ENCODE measurements around the gene FLYWCH1. TPM values are rescaled to one million over a fixed set of nuclear protein-coding genes. Genes with fewer than 3 reads are reported as not detected.
A peak's percentile ranks its signal among the peaks of the same experiment; 100 is the strongest.

Gene FLYWCH1
- total RNA-seq, 2 experiments from 2014 or later = 26.1 to 61.9 TPM

GRCh38 chr16:2933136-2933535 is 21.4 kb downstream of the FLYWCH1 start:
- Histone ChIP-seq H3K9me2 (ENCODE audit: insufficient read depth, low read length) (no peaks in the 10 kb centered on the region), H2AFZ (ENCODE audit: low read length) (no peak overlapping the region), H3K9me3 (ENCODE audit: low read length) (no peaks in the 10 kb centered on the region), H3K27ac (ENCODE audit: low read depth, low read length, poor library complexity, severe bottlenecking) (no peak overlapping the region), H3K4me3 (ENCODE audit: low read depth, low read length, poor library complexity, severe bottlenecking) (no peak overlapping the region), H3K4me1 (ENCODE audit: insufficient read depth, low read length, poor library complexity, severe bottlenecking) (no peaks in the 10 kb centered on the region), H4K20me1 (ENCODE audit: insufficient read depth, low read length) (no peaks in the 10 kb centered on the region), H3K79me2 (ENCODE audit: insufficient read depth, low read depth, low read length) (no peaks in the 10 kb centered on the region), H3K4me2 (ENCODE audit: low read length) (no peak overlapping the region), H3K36me3 (ENCODE audit: insufficient read depth, low read length) (peaks cover 3% of the 10 kb centered on the region; the same call in 1 of the 2 replicates)
- intact Hi-C loops (cut with micrococcal nuclease; ENCODE audit: unreplicated experiment) = no loop called here
- TF ChIP-seq EZH2phosphoT487 (IDR thresholded peaks at IDR 0.05; ENCODE audit: borderline replicate concordance, low read depth, low read length) (no peak), CTCF (conservative IDR thresholded peaks at IDR 0.05; ENCODE audit: low read length) (no peak)
- CTCF ChIA-PET (ENCODE audit: unreplicated experiment) = no interaction called here
- BruUV-seq (replicated peaks) = no TSS peak
- DNase-seq (ENCODE audit: low spot score) = no peak
- POLR2A ChIA-PET = interaction anchor here (0.6 kb wide), 1 partner anchor 16 kb away, joined by 3 read pairs; no protein-coding TSS in a partner anchor

- Histone ChIP-seq H3K79me2 (ENCODE audit: insufficient read depth, low read depth, low read length) (no peaks in the 10 kb centered on the region), H4K20me1 (ENCODE audit: insufficient read depth, low read length) (no peaks in the 10 kb centered on the region), H3K9me3 (ENCODE audit: low read length) (no peaks in the 10 kb centered on the region), H3K4me3 (ENCODE audit: low read depth, low read length, poor library complexity, severe bottlenecking) (no peak overlapping the region), H3K36me3 (ENCODE audit: insufficient read depth, low read length) (peaks cover 6% of the 10 kb centered on the region; the same call in 1 of the 2 replicates), H3K4me1 (ENCODE audit: insufficient read depth, low read length, poor library complexity, severe bottlenecking) (no peaks in the 10 kb centered on the region), H2AFZ (ENCODE audit: low read length) (no peak overlapping the region), H3K27ac (ENCODE audit: low read depth, low read length, poor library complexity, severe bottlenecking) (no peak overlapping the region), H3K4me2 (ENCODE audit: low read length) (no peak overlapping the region), H3K9me2 (ENCODE audit: insufficient read depth, low read length) (no peaks in the 10 kb centered on the region)
- no TSS peak for BruUV-seq (replicated peaks)
- POLR2A ChIA-PET = no interaction called here
- intact Hi-C loops (cut with micrococcal nuclease; ENCODE audit: unreplicated experiment) = no loop called here
- DNase-seq (ENCODE audit: low spot score) = no peak
- CTCF ChIA-PET (ENCODE audit: unreplicated experiment) = no interaction called here
- no peak for TF ChIP-seq CTCF (conservative IDR thresholded peaks at IDR 0.05; ENCODE audit: low read length)
- TF ChIP-seq EZH2phosphoT487 (IDR thresholded peaks at IDR 0.05; ENCODE audit: borderline replicate concordance, low read depth, low read length) = no peak
These were observed 22.0 kb downstream of the FLYWCH1 start for GRCh38 chr16:2933701-2934100.

- no peak for DNase-seq (ENCODE audit: low spot score)
- H2AFZ ChIP-seq (ENCODE audit: low read length) = no peak overlapping the region
- CTCF ChIA-PET (ENCODE audit: unreplicated experiment) = no interaction called here
- H3K9me3 ChIP-seq (ENCODE audit: low read length) = no peaks in the 10 kb centered on the region
- H3K4me2 ChIP-seq (ENCODE audit: low read length) = no peak overlapping the region
- H4K20me1 ChIP-seq (ENCODE audit: insufficient read depth, low read length) = no peaks in the 10 kb centered on the region
- peaks cover 14% of the 10 kb centered on the region for H3K36me3 ChIP-seq (ENCODE audit: insufficient read depth, low read length)
- H3K9me2 ChIP-seq (ENCODE audit: insufficient read depth, low read length) = no peaks in the 10 kb centered on the region
- TF ChIP-seq CTCF (conservative IDR thresholded peaks at IDR 0.05; ENCODE audit: low read length) (no peak), EZH2phosphoT487 (IDR thresholded peaks at IDR 0.05; ENCODE audit: borderline replicate concordance, low read depth, low read length) (no peak)
- H3K27ac ChIP-seq (ENCODE audit: low read depth, low read length, poor library complexity, severe bottlenecking) = no peak overlapping the region
- H3K4me3 ChIP-seq (ENCODE audit: low read depth, low read length, poor library complexity, severe bottlenecking) = no peak overlapping the region
- no peaks in the 10 kb centered on the region for H3K4me1 ChIP-seq (ENCODE audit: insufficient read depth, low read length, poor library complexity, severe bottlenecking)
- TSS peak; percentile 50 for BruUV-seq (replicated peaks)
- H3K79me2 ChIP-seq (ENCODE audit: insufficient read depth, low read depth, low read length) = no peaks in the 10 kb centered on the region
- intact Hi-C loops (cut with micrococcal nuclease; ENCODE audit: unreplicated experiment) = no loop called here
- POLR2A ChIA-PET = no interaction called here
These were observed 22.7 kb downstream of the FLYWCH1 start for GRCh38 chr16:2934450-2934849.

Data from OCI-LY7 (cell line).